ENCODE measurements around the gene ARHGEF4. TPM values are rescaled to one million over a fixed set of nuclear protein-coding genes. Genes with fewer than 3 reads are reported as not detected.
A peak's percentile ranks its signal among the peaks of the same experiment; 100 is the strongest.

The ARHGEF4 gene
- total RNA-seq, 2 donors from 2014 or later: 2.8 to 6.5 TPM

DNA sequence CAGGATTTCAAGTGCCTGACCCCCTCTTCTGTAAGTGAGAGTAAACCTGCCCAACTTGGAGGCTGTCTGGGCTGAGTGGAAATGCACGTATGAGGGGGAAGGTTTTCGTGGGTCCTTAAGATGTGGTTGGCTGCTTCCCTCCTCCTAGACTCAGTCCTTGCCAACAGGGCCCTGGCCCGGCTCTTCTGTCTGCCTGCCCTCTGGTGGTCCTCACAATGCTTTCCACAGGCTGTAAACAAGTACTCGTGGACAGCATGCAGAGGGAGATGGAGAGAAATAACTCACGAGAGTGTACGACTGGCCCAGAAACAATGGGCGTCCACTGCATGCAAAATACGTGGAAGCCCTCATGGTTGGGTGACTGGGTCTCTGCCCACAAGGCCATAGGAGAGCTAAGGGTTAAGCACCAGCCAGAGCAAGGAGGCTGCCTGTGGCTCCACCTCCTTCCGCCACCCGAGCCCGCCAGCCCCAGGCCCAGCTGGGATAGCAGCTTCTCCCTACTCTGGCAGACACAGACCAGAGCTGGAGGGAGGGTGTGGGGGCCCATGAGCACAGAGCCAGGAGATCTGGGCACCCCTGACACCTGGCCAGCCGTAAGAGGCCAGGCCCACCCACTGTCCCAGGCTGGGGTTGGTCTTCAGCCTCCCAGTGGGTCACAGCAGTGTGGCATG, 17.0 kb upstream of the ARHGEF4 start:
- no peak for DNase-seq (ENCODE audit: low spot score)

GRCh38 chr2:130820279-130820861, 16.3 kb upstream of the ARHGEF4 start:
- Histone ChIP-seq H3K9me3 (no peaks in the 10 kb centered on the region), H3K4me3 (peak overlapping the region; percentile 59), H3K27me3 (replicated peaks; ENCODE audit: insufficient read depth) (no peaks in the 10 kb centered on the region), H3K36me3 (no peaks in the 10 kb centered on the region), H3K27ac (peak overlapping the region; percentile 94 to 96), H3K4me1 (ENCODE audit: control insufficient read depth in 1 of 2, low read depth in 2 of 2) (peaks cover 14 to 19% of the 10 kb centered on the region in 2 donors)
- no peak for DNase-seq (ENCODE audit: low spot score)
- TF ChIP-seq CTCF (IDR thresholded peaks at IDR 0.05): no peak
- peak; percentile 82 for ATAC-seq (ENCODE audit: insufficient number of reproducible peaks, low FRiP score, low read depth)

More for the DNA sequence above, 17.0 kb upstream of the ARHGEF4 start:
- ATAC-seq (ENCODE audit: insufficient number of reproducible peaks, low FRiP score, low read depth): peak; percentile 18
- H3K4me3 ChIP-seq: peak overlapping the region; percentile 59
- H3K36me3 ChIP-seq: no peaks in the 10 kb centered on the region
- TF ChIP-seq CTCF (IDR thresholded peaks at IDR 0.05): no peak
- H3K9me3 ChIP-seq: no peaks in the 10 kb centered on the region
- no peaks in the 10 kb centered on the region for H3K27me3 ChIP-seq (replicated peaks; ENCODE audit: insufficient read depth)
- peak overlapping the region; percentile 94 to 96 for H3K27ac ChIP-seq
- peaks cover 14 to 19% of the 10 kb centered on the region in 2 donors for H3K4me1 ChIP-seq (ENCODE audit: control insufficient read depth in 1 of 2, low read depth in 2 of 2)

DNA sequence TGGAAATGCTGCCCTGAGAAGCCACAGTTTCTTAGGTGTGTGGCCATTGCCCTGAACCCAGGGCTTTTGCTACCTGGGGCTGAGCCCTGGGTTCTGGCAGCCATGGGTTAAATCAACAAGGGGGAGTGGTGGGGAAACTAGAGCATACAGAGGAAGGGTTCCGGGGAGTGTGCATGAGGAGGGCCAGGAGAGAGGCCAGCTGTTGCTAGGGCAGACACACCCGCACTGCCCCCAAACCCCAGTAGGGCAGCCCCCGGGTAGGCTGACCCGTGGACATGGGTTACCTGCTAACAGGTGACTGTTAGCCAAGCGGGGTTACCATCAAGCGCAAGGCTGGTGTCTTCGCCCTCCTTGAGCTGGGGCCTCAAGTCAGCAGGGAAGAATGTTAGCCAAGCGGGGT, 14.8 kb upstream of the ARHGEF4 start:
- ATAC-seq (ENCODE audit: insufficient number of reproducible peaks, low FRiP score, low read depth) (no peak), DNase-seq (ENCODE audit: low spot score) (no peak)
- no peak for TF ChIP-seq CTCF (IDR thresholded peaks at IDR 0.05)
- Histone ChIP-seq H3K9me3 (no peaks in the 10 kb centered on the region), H3K4me3 (no peak overlapping the region), H3K27me3 (replicated peaks; ENCODE audit: insufficient read depth) (no peaks in the 10 kb centered on the region), H3K4me1 (ENCODE audit: control insufficient read depth in 1 of 2, low read depth in 2 of 2) (peaks cover 14 to 19% of the 10 kb centered on the region in 2 donors), H3K27ac (no peak overlapping the region), H3K36me3 (no peaks in the 10 kb centered on the region)

DNA sequence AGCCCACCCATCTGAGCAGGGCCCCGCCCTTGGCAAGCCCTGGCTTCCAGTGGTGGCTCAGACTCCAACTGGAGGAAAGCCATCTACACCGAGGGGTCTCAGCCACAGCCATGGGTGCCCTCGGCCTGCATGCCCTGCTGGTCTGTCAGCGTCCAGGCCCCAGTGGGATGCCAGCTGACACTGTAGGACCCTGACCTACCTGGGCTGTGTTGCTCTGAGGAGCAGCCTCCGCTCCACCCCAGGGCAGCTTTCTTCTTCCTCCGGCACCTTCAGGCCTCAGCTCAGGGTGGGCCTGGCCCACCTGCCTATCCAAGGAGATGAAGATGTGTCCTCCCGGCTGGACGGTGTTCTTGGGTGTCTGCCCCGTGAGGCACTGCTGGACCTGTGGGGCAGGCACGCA, 13.9 kb upstream of the ARHGEF4 start:
- no peaks in the 10 kb centered on the region for H3K27me3 ChIP-seq (replicated peaks; ENCODE audit: insufficient read depth)
- H3K36me3 ChIP-seq: no peaks in the 10 kb centered on the region
- TF ChIP-seq CTCF (IDR thresholded peaks at IDR 0.05): no peak
- DNase-seq (ENCODE audit: low spot score) (no peak), ATAC-seq (ENCODE audit: insufficient number of reproducible peaks, low FRiP score, low read depth) (no peak)
- peaks cover 14 to 19% of the 10 kb centered on the region in 2 donors for H3K4me1 ChIP-seq (ENCODE audit: control insufficient read depth in 1 of 2, low read depth in 2 of 2)
- H3K4me3 ChIP-seq: no peak overlapping the region
- no peaks in the 10 kb centered on the region for H3K9me3 ChIP-seq
- no peak overlapping the region for H3K27ac ChIP-seq

GRCh38 chr2:130823171-130823885, 13.4 kb upstream of the ARHGEF4 start:
- DNase-seq (ENCODE audit: low spot score): no peak
- no peak for TF ChIP-seq CTCF (IDR thresholded peaks at IDR 0.05)
- ATAC-seq (ENCODE audit: insufficient number of reproducible peaks, low FRiP score, low read depth): no peak

More at GRCh38 chr2:130823171-130823885, 13.4 kb upstream of the ARHGEF4 start:
- H3K9me3 ChIP-seq: no peaks in the 10 kb centered on the region
- no peak overlapping the region for H3K27ac ChIP-seq
- H3K4me1 ChIP-seq (ENCODE audit: control insufficient read depth in 1 of 2, low read depth in 2 of 2): peaks cover 14 to 19% of the 10 kb centered on the region in 2 donors
- H3K27me3 ChIP-seq (replicated peaks; ENCODE audit: insufficient read depth): no peaks in the 10 kb centered on the region
- H3K36me3 ChIP-seq: no peaks in the 10 kb centered on the region
- no peak overlapping the region for H3K4me3 ChIP-seq

All from thoracic aorta (tissue), 2 donors.